ENCODE results near the gene ASZ1.

Gene ASZ1

DNA sequence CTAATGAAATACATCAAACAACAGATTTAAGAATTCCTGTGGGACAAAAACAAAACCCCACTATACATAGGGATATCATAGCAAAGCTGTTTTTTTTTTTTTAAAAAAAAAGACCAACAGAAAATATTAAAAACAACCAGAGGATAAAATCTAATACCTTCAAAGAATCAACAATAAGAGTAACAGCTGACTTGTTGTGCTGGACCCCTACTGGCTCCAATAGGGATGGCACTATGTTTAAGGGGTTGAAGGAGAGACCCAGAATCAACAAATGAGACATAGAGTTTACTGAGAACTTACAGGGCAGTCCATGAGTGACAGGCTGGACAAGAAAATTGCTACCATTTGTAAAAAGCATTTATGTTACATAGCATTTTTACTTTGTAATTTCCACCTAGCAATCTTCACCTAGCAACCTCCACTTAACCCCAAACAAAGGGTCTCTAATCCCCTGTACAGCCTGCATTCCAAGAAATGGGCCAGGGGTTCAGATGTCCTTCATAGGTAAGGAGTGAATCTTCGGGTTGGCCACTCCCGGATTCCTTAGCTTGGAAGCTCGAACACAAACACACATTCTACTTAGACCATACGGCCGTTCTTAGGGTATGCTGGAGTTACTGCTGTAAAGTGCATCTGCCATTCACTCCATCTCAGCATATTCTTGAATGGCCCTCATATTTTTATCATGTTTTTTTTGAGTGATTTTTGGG lies 25.8 kb downstream of the ASZ1 start:
- DNase-seq = no peak

DNA sequence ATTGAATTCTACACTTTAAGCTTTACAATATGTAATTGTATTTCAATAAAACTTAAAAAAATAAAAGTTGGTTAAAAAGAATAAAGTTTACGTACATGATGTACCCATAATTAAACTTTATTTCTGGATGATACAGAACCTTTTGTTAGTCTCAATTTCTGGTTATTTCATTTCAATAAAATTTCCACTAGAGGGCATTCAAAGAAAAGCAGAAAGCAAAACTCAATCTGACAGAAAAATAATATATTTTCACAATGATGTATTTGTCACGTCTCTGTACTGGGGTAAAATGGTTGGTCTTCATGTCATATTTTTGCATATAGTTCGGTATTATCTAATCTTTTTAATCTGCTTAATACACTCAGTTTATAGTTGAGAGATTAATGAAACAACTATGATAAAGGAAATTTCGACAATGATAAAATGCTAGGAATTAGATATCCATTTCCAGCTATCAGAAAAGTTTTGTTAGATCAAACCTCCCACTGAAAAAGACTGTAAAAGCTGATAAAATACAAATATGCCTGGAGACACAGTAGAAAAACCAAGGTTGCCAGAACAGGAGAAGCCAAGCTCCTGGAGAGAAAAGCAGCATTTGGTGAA lies 27.4 kb downstream of the ASZ1 start:
- DNase-seq = no peak

- DNase-seq = no peak
Measured at GRCh38 chr7:117395743-117396142, 31.6 kb downstream of the ASZ1 start.

- no peak for DNase-seq
Measured at GRCh38 chr7:117393781-117394180, 33.5 kb downstream of the ASZ1 start.

DNA sequence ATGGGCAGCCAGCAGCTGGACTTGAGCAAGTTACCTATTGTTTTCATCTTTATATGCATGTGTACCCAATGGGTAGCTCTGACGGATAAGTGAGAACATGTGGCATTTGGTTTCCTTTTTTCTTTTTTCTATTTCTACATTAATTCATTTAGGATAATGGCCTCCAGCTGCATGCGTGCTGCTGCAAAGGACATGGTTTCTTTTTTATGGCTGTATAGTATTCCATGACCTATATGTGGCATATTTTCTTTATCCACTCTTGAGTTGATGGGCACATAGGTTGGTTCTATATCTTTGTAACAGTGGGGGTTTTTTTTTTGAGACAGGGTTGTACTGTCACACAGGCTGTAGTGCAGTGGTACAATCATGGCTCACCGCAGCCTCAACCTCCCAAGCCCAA lies 37.4 kb downstream of the ASZ1 start:
- DNase-seq = no peak

- DNase-seq = no peak
Measured at GRCh38 chr7:117386110-117386706, 41.1 kb downstream of the ASZ1 start.

- no peak for DNase-seq
Measured at GRCh38 chr7:117385363-117386109, 41.8 kb downstream of the ASZ1 start.

DNA sequence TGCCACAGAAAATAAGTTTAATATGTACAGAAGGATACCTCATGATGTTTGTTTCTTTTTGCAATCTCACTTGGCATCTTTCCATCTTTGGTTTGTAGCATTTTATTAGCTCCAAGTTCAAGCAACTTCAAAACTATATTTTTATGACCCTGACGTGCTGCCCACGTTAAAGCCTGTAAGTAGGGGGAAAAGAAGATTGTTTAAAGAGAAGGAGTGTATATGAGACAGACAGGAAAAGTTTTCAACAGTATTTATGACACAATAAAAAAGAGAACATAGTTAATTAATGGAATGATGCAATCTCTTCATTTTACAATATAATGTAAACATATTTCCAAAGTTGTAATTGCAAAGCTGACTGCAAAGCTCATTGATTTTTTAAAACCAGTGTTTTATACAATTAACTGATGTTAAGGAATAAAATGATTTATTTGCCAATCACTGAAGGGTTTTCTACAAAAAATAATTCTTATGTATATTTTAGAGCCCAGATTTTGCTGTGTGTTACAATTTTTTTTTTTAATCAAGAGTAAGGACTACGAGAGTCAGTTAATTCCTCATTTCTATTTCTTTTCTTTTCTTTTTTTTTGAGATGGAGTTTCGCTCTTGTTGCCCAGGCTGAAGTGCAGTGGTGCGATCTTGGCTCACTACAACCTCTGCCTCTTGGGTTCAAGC lies 42.5 kb downstream of the ASZ1 start:
- no peak for DNase-seq

DNA sequence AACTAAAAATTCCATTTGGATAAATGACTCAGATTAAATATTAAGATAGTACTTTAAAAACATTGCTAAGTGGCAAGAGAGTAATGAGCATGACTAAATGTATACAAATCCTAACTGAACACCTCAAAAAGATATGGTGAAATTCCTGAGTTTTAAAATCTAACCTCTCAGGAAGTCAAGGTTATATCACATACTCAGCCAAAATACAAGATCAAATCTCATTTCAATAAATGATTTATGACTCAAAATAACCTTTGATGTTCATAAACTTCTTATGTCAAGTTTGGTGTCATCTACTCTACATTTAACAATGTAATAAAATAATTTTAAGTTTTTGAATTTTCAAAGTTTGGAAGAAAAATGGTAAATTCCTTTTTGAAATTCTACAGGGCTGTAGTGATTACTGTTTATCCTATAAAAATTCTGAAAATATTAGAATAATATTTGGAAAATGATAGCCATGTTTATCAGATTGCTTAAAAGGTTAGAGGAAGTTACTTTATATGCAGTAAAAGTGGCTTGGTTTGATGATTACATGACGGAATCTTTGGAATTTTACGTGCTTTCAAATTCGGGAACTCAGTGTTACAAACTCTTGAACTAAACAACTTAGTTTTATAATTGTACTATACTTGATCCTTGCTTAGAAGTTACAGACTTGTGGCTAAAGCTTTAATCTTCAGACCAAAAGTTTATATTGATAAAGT lies 43.7 kb downstream of the ASZ1 start:
- DNase-seq = no peak

- no peak for DNase-seq
Measured at GRCh38 chr7:117383046-117383445, 44.2 kb downstream of the ASZ1 start.

GRCh38 chr7:117381362-117381761 lies 45.9 kb downstream of the ASZ1 start:
- DNase-seq = no peak

GRCh38 chr7:117375380-117375779 lies 51.9 kb downstream of the ASZ1 start:
- DNase-seq = no peak

- DNase-seq = no peak
Measured at GRCh38 chr7:117372073-117372472, 55.2 kb downstream of the ASZ1 start.

- no peak for DNase-seq
Measured at GRCh38 chr7:117364339-117365080, 62.8 kb downstream of the ASZ1 start.

DNA sequence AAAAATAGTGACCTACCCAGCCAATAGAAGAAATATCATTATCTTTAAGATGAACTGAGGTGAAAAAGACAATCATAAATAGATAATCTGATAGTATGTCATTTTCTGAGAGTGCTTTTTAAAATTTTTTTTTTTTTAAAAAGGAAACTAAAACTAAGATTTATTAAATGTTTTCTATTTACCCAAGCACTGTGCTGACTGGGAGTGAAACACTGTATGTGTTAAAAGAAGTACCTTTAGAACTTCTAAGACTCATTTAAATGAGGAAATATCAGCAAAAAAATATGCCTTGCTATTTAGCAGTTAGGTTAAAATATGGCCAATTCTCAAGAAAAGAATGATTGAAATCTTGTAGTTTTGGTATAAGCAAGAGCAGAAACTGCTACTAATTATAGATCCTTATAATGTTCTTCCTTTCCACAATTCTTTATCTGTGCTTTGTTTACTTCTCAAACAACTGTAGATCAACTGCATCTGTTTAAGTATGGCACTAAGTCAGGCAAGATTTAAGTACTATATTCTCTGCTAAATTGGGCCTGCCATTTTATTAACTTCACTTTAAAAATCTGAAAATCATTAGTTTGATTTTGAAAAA lies 64.9 kb downstream of the ASZ1 start:
- DNase-seq = no peak

GRCh38 chr7:117350027-117350426 lies 77.3 kb downstream of the ASZ1 start:
- no peak for DNase-seq

GRCh38 chr7:117349570-117349969 lies 77.7 kb downstream of the ASZ1 start:
- DNase-seq = no peak

- DNase-seq = no peak
Measured at GRCh38 chr7:117347962-117348672, 79.2 kb downstream of the ASZ1 start.

DNA sequence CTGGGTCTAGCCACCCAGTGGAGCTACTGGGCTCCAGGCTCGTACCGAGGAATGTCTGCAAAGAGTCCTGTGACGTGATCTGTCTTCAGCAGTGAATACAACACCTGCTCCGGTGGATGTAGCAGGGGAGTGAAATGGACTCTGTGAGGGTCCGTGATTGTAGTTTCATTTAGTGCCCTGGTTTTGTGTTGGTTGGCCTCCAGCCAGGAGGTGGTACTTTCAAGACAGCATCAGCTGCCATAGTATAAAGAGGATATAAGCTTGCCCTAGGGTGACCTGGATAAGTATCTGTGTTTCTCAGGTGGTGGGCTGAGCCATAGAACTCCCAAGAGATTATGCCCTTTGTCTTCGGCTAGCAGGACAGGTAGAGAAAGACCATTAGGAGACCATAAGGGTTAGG lies 79.8 kb downstream of the ASZ1 start:
- no peak for DNase-seq

DNA sequence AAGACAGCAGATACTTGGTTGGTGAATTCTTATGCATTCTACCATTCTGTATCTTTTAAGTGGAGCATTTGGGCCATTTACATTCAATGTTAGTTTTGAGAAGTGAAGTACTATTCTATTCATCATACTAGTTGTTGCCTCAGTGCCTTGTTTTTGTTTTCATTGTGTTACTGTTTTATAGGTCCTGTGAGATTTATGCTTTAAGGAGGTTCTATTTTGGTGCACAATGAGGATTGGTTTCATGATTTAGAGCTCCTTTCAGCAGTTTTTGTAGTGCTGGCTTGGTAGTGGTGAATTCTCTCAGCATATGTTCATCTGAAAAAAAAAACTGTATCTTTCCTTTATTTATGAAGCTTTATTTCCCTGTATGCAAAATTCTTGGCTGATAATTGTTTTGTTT lies 81.1 kb downstream of the ASZ1 start:
- DNase-seq = no peak

GRCh38 chr7:117338020-117338419 lies 89.3 kb downstream of the ASZ1 start:
- DNase-seq = no peak

All from NCI-H1930 (cell line).